PC-3 (cell line): ENCODE measurements around the gene LINC00237. TPM values are rescaled to one million over a fixed set of nuclear protein-coding genes. Genes with fewer than 3 reads are reported as not detected.
A peak's percentile ranks its signal among the peaks of the same experiment; 100 is the strongest.

Source experiments
- ATAC-seq: fragments of 200-7000 bp; cut with Tn5 transposase; 2 replicates; pipeline ENCODE4 v1.9.1; 2020; ENCODE audit warnings: mild to moderate bottlenecking, moderate library complexity
- BruUV-seq: library from RNA; stranded (reverse); fragments of 400-500 nt; replicated peaks from 2 replicates; lab custom pipeline; 2021; lab: Mats Ljungman, UMichigan
- CTCF ChIA-PET: fragments of 300-600 bp; sonication (Branson Sonifier 250); formaldehyde crosslinking; loops from one replicate; lab custom pipeline; 2022; ENCODE audit warnings: antibody characterized with exemption; lab: Charles Lee
- POLR2A ChIA-PET: fragments of 300-600 bp; sonication (Branson Sonifier 250); formaldehyde crosslinking; loops from one replicate; lab custom pipeline; 2022; ENCODE audit warnings: antibody characterized with exemption; ENCODE audit not compliant: unreplicated experiment; lab: Charles Lee
- DNase-seq: peaks from one replicate; pipeline ENCODE4 v3.0.0-alpha.2; 2015
- H2AFZ ChIP-seq: fragments of 300-600 bp; sonication (generic); 2 replicates; pipeline ENCODE4 v1.6.0; 2016; ENCODE audit warnings: antibody characterized with exemption, low read length
- H3F3A ChIP-seq: fragments of 300-600 bp; sonication (generic); one replicate; pipeline ENCODE4 v1.6.0; 2017; ENCODE audit warnings: antibody characterized with exemption, low read length, control low read depth, mild to moderate bottlenecking; ENCODE audit not compliant: unreplicated experiment
- H3K27ac ChIP-seq: fragments of 300-600 bp; sonication (generic); 2 replicates; pipeline ENCODE4 v1.5.1; 2016; ENCODE audit warnings: mild to moderate bottlenecking, low read length
- H3K27me3 ChIP-seq: fragments of 300-600 bp; sonication (generic); 2 replicates; pipeline ENCODE4 v1.6.1; 2016; ENCODE audit warnings: low read length, mixed read lengths
- H3K36me3 ChIP-seq: fragments of 300-600 bp; sonication (generic); 2 replicates; pipeline ENCODE4 v1.6.1; 2016; ENCODE audit warnings: low read depth, mixed run types, low read length, mixed read lengths
- H3K4me1 ChIP-seq: fragments of 300-600 bp; sonication (generic); 2 replicates; pipeline ENCODE4 v1.5.1; 2016; ENCODE audit warnings: low read length; ENCODE audit not compliant: insufficient read depth
- H3K4me2 ChIP-seq: fragments of 300-600 bp; sonication (generic); 2 replicates; pipeline ENCODE4 v1.6.0; 2016; ENCODE audit warnings: low read length
- H3K4me3 ChIP-seq: fragments of 300-600 bp; sonication (generic); 2 replicates; pipeline ENCODE4 v1.5.1; 2016; ENCODE audit warnings: mild to moderate bottlenecking, low read length, mixed read lengths
- H3K79me2 ChIP-seq: fragments of 300-600 bp; sonication (generic); 2 replicates; pipeline ENCODE4 v1.6.1; 2017; ENCODE audit warnings: low read length, mixed read lengths
- H3K9ac ChIP-seq: fragments of 300-600 bp; sonication (generic); 2 replicates; pipeline ENCODE4 v1.6.0; 2016; ENCODE audit warnings: mild to moderate bottlenecking, low read length
- H3K9me2 ChIP-seq: fragments of 300-600 bp; sonication (generic); replicated peaks from 2 replicates; pipeline ENCODE4 v1.6.1; 2016; ENCODE audit warnings: mixed run types, low read length, mixed read lengths
- H3K9me3 ChIP-seq: fragments of 300-600 bp; sonication (generic); 2 replicates; pipeline ENCODE4 v1.6.1; 2016; ENCODE audit warnings: low read length, mixed read lengths
- H4K20me1 ChIP-seq: fragments of 300-600 bp; sonication (generic); 2 replicates; pipeline ENCODE4 v1.6.1; 2016; ENCODE audit warnings: low read length, mixed read lengths
- CTCF ChIP-seq: fragments of 300-600 bp; sonication (generic); conservative IDR thresholded peaks from 2 replicates; pipeline ENCODE4 v1.5.1; 2017; ENCODE audit warnings: antibody characterized with exemption, low read depth, mild to moderate bottlenecking, low read length
- EZH2 ChIP-seq: fragments of 300-600 bp; sonication (generic); IDR thresholded peaks from one replicate; pipeline ENCODE4 v1.6.1; 2017; ENCODE audit warnings: antibody characterized with exemption, mild to moderate bottlenecking, low read length; ENCODE audit not compliant: unreplicated experiment
- EZH2phosphoT487 ChIP-seq: fragments of 300-600 bp; sonication (generic); IDR thresholded peaks from 2 replicates; pipeline ENCODE4 v1.6.1; 2018; ENCODE audit warnings: mild to moderate bottlenecking, antibody characterized with exemption, low read length, borderline replicate concordance
- intact Hi-C: fragments of 100-400 bp; cut with micrococcal nuclease; formaldehyde crosslinking; loops from 2 replicates; pipeline ENCODE4 v1.9.0; 2023
- total RNA-seq: library from RNA; depleted of rRNA; stranded (reverse); fragments of >200 nt; gene quantifications from 2 replicates; pipeline ENCODE4 v1.2.3, GENCODE V29; 2014

The LINC00237 gene
- total RNA-seq, 1 experiment from 2014 or later, result not detected

- H3K4me1 ChIP-seq, result peaks cover 10% of the 10 kb centered on the region
- ChIA-PET CTCF (no interaction called here), POLR2A (no interaction called here)
- no peak overlapping the region for H3K27ac ChIP-seq
- no peaks in the 10 kb centered on the region for H4K20me1 ChIP-seq
- no peaks in the 10 kb centered on the region for H3K36me3 ChIP-seq
- BruUV-seq, result no TSS peak
- H3K9ac ChIP-seq, result no peak overlapping the region
- ATAC-seq (no peak), DNase-seq (no peak)
- no peaks in the 10 kb centered on the region for H3K27me3 ChIP-seq
- H3K4me2 ChIP-seq, result no peak overlapping the region
- TF ChIP-seq EZH2phosphoT487 (no peak), CTCF (no peak), EZH2 (no peak)
- no peak overlapping the region for H2AFZ ChIP-seq
- no peaks in the 10 kb centered on the region for H3K9me2 ChIP-seq
- H3K9me3 ChIP-seq, result no peaks in the 10 kb centered on the region
- no peak overlapping the region for H3K4me3 ChIP-seq
- intact Hi-C loops, result no loop called here
- no peaks in the 10 kb centered on the region for H3F3A ChIP-seq
- peaks cover 14% of the 10 kb centered on the region; the same call in 1 of the 2 replicates for H3K79me2 ChIP-seq
Measured at GRCh38 chr20:21124190-21124589, 18.0 kb upstream of the LINC00237 start.

- CTCF ChIA-PET, result no interaction called here
- no peak overlapping the region for H2AFZ ChIP-seq
- no peaks in the 10 kb centered on the region for H3K9me3 ChIP-seq
- no peaks in the 10 kb centered on the region for H4K20me1 ChIP-seq
- H3K4me2 ChIP-seq, result no peak overlapping the region
- H3K27ac ChIP-seq, result no peak overlapping the region
- TF ChIP-seq CTCF, result no peak
- no peak for TF ChIP-seq EZH2
- no peak for TF ChIP-seq EZH2phosphoT487
- BruUV-seq, result no TSS peak
- H3K27me3 ChIP-seq, result peaks cover 14% of the 10 kb centered on the region; the same call in 1 of the 2 replicates
- no peaks in the 10 kb centered on the region for H3K36me3 ChIP-seq
- no peak overlapping the region for H3K9ac ChIP-seq
- intact Hi-C loops, result no loop called here
- no peak overlapping the region for H3K4me3 ChIP-seq
- H3K9me2 ChIP-seq, result no peaks in the 10 kb centered on the region
- no peaks in the 10 kb centered on the region for H3K79me2 ChIP-seq
- POLR2A ChIA-PET, result interaction anchor here (0.6 kb wide), 1 partner anchor 1139 kb away, joined by 4 read pairs; no protein-coding TSS in a partner anchor
- no peaks in the 10 kb centered on the region for H3F3A ChIP-seq
- DNase-seq (no peak), ATAC-seq (no peak)
- peaks cover 7% of the 10 kb centered on the region for H3K4me1 ChIP-seq
Measured at GRCh38 chr20:21118782-21119181, 12.6 kb upstream of the LINC00237 start.

- Histone ChIP-seq H3K4me3 (no peak overlapping the region), H3K4me1 (peaks cover 7% of the 10 kb centered on the region), H3K9me2 (no peaks in the 10 kb centered on the region), H3K27ac (no peak overlapping the region), H3F3A (no peaks in the 10 kb centered on the region), H3K79me2 (no peaks in the 10 kb centered on the region), H3K27me3 (peaks cover 14% of the 10 kb centered on the region; the same call in 1 of the 2 replicates), H3K4me2 (0 out of 2 replicates have a peak overlapping the region, but pooled peaks have one; percentile 3), H3K9ac (no peak overlapping the region), H4K20me1 (no peaks in the 10 kb centered on the region), H2AFZ (no peak overlapping the region), H3K9me3 (no peaks in the 10 kb centered on the region), H3K36me3 (no peaks in the 10 kb centered on the region)
- TF ChIP-seq EZH2, result no peak
- no peak for TF ChIP-seq CTCF
- TF ChIP-seq EZH2phosphoT487, result no peak
- ATAC-seq (no peak), DNase-seq (peak; percentile 47)
- no TSS peak for BruUV-seq
- CTCF ChIA-PET, result no interaction called here
- POLR2A ChIA-PET, result no interaction called here
- intact Hi-C loops, result no loop called here
Measured at GRCh38 chr20:21118138-21118537, 12.0 kb upstream of the LINC00237 start.
